ENCODE data around the gene MAML3.

Gene MAML3

DNA sequence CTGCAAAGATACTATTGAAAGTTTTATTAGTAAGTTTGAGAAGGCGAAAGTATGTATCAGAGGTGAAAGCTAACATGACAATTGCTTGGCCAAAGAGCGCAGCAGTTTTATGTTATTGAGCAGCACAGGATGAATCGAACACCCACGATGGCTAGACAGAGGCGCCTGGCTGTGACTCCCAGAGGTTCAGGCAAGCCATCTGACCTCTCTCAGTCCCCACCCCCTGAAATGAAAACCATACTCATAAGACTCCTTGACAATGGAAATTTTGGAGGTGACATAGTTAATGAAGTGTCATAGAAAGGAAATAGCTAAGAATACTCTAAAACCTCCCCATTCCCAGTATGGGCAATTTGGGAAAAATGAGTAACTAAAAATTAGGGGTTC, 417.7 kb downstream of the MAML3 start:
- TF ChIP-seq POLR2AphosphoS5 (IDR thresholded peaks at IDR 0.05; ENCODE audit: low read depth, low read length) = no peak
- TF ChIP-seq FOXP2 (optimal IDR thresholded peaks at IDR 0.05; ENCODE audit: borderline replicate concordance, extremely low read depth, extremely low read length, insufficient read depth) = no peak
- TF ChIP-seq SIN3A (IDR thresholded peaks at IDR 0.05; ENCODE audit: borderline replicate concordance, insufficient read depth, low read length) = no peak
- TF ChIP-seq REST (IDR thresholded peaks at IDR 0.05; ENCODE audit: insufficient read depth in 1 of 2, low read depth in 2 of 2, low read length in 2 of 2) = no peak
- no peak for TF ChIP-seq TAF1 (IDR thresholded peaks at IDR 0.05; ENCODE audit: borderline replicate concordance, insufficient read depth, low read length)

GRCh38 chr4:139735381-139736273, 418.4 kb downstream of the MAML3 start:
- TF ChIP-seq SIN3A (IDR thresholded peaks at IDR 0.05; ENCODE audit: borderline replicate concordance, insufficient read depth, low read length) (no peak), REST (IDR thresholded peaks at IDR 0.05; ENCODE audit: insufficient read depth in 1 of 2, low read depth in 2 of 2, low read length in 2 of 2) (no peak), POLR2AphosphoS5 (IDR thresholded peaks at IDR 0.05; ENCODE audit: low read depth, low read length) (no peak), FOXP2 (optimal IDR thresholded peaks at IDR 0.05; ENCODE audit: borderline replicate concordance, extremely low read depth, extremely low read length, insufficient read depth) (no peak), TAF1 (IDR thresholded peaks at IDR 0.05; ENCODE audit: borderline replicate concordance, insufficient read depth, low read length) (no peak)

DNA sequence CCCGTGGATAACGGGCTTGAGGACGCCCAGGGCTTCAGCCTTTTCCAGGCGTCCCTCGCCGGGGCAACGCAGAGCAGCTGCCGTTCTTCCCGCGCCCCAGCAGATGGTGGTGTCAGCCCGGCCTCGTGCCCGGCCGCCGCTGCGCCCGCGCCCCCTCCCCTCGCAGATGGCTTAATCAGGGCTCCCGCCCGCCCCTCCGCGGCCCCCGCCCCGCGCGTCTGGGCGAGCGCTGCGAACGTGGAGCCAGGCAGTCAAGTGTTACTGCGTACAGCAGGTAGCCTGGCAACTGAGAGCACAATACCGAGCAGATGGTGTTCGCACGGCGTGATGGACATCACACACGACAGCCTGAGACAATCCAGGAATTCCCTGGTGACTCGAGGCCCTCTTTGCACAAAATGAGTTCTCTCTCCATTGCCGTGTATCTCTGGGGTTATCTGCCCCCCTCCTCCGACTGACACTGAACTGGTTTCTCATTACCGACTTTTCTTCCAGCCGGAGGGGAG, 419.1 kb downstream of the MAML3 start:
- no peak for TF ChIP-seq POLR2AphosphoS5 (IDR thresholded peaks at IDR 0.05; ENCODE audit: low read depth, low read length)
- TF ChIP-seq TAF1 (IDR thresholded peaks at IDR 0.05; ENCODE audit: borderline replicate concordance, insufficient read depth, low read length) = no peak
- 0 out of 4 replicates have a peak, but pooled peaks of 1 of the 2 experiments have one; percentile 9 for TF ChIP-seq REST (IDR thresholded peaks at IDR 0.05; ENCODE audit: insufficient read depth in 1 of 2, low read depth in 2 of 2, low read length in 2 of 2)
- peak; percentile 82 for TF ChIP-seq FOXP2 (optimal IDR thresholded peaks at IDR 0.05; ENCODE audit: borderline replicate concordance, extremely low read depth, extremely low read length, insufficient read depth)

- TF ChIP-seq POLR2AphosphoS5 (IDR thresholded peaks at IDR 0.05; ENCODE audit: low read depth, low read length) (no peak), TAF1 (IDR thresholded peaks at IDR 0.05; ENCODE audit: borderline replicate concordance, insufficient read depth, low read length) (no peak), SIN3A (IDR thresholded peaks at IDR 0.05; ENCODE audit: borderline replicate concordance, insufficient read depth, low read length) (no peak), FOXP2 (optimal IDR thresholded peaks at IDR 0.05; ENCODE audit: borderline replicate concordance, extremely low read depth, extremely low read length, insufficient read depth) (no peak), REST (IDR thresholded peaks at IDR 0.05; ENCODE audit: insufficient read depth in 1 of 2, low read depth in 2 of 2, low read length in 2 of 2) (no peak)
These were observed 419.6 kb downstream of the MAML3 start for GRCh38 chr4:139734201-139734874.
